ENCODE results near the gene CD109. TPM values are rescaled to one million over a fixed set of nuclear protein-coding genes. Genes with fewer than 3 reads are reported as not detected.
A peak's percentile ranks its signal among the peaks of the same experiment; 100 is the strongest.

Gene CD109
- total and polyA plus RNA-seq, 2 experiments from 2014 or later = 3.0 to 8.2 TPM

- Histone ChIP-seq H3K27ac (no peak overlapping the region), H3K9me3 (ENCODE audit: low read depth) (no peaks in the 10 kb centered on the region), H3K36me3 (replicated peaks; ENCODE audit: insufficient read depth, low read depth) (no peaks in the 10 kb centered on the region), H4K20me1 (ENCODE audit: insufficient read depth, poor library complexity, severe bottlenecking) (no peaks in the 10 kb centered on the region), H3K79me2 (no peaks in the 10 kb centered on the region), H3K9me2 (replicated peaks; ENCODE audit: insufficient read depth) (no peaks in the 10 kb centered on the region), H3K4me1 (ENCODE audit: insufficient read depth) (no peaks in the 10 kb centered on the region), H2AFZ (no peak overlapping the region), H3K27me3 (no peaks in the 10 kb centered on the region), H3K4me3 (no peak overlapping the region), H3K4me2 (no peak overlapping the region)
- TF ChIP-seq, protein P1, sequence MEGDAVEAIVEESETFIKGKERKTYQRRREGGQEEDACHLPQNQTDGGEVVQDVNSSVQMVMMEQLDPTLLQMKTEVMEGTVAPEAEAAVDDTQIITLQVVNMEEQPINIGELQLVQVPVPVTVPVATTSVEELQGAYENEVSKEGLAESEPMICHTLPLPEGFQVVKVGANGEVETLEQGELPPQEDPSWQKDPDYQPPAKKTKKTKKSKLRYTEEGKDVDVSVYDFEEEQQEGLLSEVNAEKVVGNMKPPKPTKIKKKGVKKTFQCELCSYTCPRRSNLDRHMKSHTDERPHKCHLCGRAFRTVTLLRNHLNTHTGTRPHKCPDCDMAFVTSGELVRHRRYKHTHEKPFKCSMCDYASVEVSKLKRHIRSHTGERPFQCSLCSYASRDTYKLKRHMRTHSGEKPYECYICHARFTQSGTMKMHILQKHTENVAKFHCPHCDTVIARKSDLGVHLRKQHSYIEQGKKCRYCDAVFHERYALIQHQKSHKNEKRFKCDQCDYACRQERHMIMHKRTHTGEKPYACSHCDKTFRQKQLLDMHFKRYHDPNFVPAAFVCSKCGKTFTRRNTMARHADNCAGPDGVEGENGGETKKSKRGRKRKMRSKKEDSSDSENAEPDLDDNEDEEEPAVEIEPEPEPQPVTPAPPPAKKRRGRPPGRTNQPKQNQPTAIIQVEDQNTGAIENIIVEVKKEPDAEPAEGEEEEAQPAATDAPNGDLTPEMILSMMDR (IDR thresholded peaks at IDR 0.05; ENCODE audit: poor library complexity) = no peak
- no peak for TF ChIP-seq EZH2phosphoT487 (IDR thresholded peaks at IDR 0.05; ENCODE audit: low read depth, severe bottlenecking, unreplicated experiment)
- TF ChIP-seq EZH2 (IDR thresholded peaks at IDR 0.05; ENCODE audit: borderline replicate concordance) = no peak
- DNase-seq (ENCODE audit: low spot score) = peak; percentile 0
Observed at GRCh38 chr6:73873081-73873480, 177.1 kb downstream of the CD109 start.

Other genes with a start within 250 kb of the CD109 start
- gene CGAS, start 243.9 kb upstream of the CD109 start, total RNA-seq = 0.50 and 1.0 TPM in 2 replicates
- 0.18 and 0.35 TPM in 2 replicates for gene CGAS, start 243.9 kb upstream of the CD109 start, polyA plus RNA-seq
- 27.4 and 28.2 TPM in 2 replicates for gene MTO1, start 234.5 kb upstream of the CD109 start, total RNA-seq
- 13.1 and 19.2 TPM in 2 replicates for gene MTO1, start 234.5 kb upstream of the CD109 start, polyA plus RNA-seq
- 11,226 and 12,699 TPM in 2 replicates for gene EEF1A1, start 175.2 kb upstream of the CD109 start, total RNA-seq
- gene EEF1A1, start 175.2 kb upstream of the CD109 start, polyA plus RNA-seq = 2,468 and 2,627 TPM in 2 replicates
- gene SLC17A5, start 42.2 kb upstream of the CD109 start, total RNA-seq = 76.9 and 90.6 TPM in 2 replicates
- gene SLC17A5, start 42.2 kb upstream of the CD109 start, polyA plus RNA-seq = 47.7 TPM in 2 replicates

Measured in hepatocyte (in vitro differentiated cells).